Activated CD4-positive, CD25-positive, alpha-beta regulatory T cell (primary cell): ENCODE data around the gene BICD1.
"Not testable (repeated sequence)": the region's sequence is repeated elsewhere in the genome, so short reads cannot be mapped to it uniquely, and the experiment has no call there.

Experiments used
- DNase-seq, 4 experiments: peaks; one replicate each; lab custom pipeline; 2025; lab: John Stamatoyannopoulos, UW

BICD1 gene

GRCh38 chr12:32106517-32107358 is at the start of gene BICD1:
Gene BICD1 (plus strand): TSS chr12:32106847. CDS start chr12:32107332, 485 bp downstream.
- DNase-seq: peak; percentile 39 to 46 (median 42)

- no peak for DNase-seq
Measured at GRCh38 chr12:32061033-32061432, 45.6 kb upstream of the BICD1 start.

- DNase-seq: no peak
Measured at GRCh38 chr12:32062881-32063280, 43.8 kb upstream of the BICD1 start.

GRCh38 chr12:32063796-32064195 is 42.9 kb upstream of the BICD1 start:
- no peak for DNase-seq

GRCh38 chr12:32066206-32066605 is 40.4 kb upstream of the BICD1 start:
- no peak for DNase-seq

- no peak for DNase-seq
Measured at GRCh38 chr12:32069071-32069470, 37.6 kb upstream of the BICD1 start.

GRCh38 chr12:32069731-32070130 is 36.9 kb upstream of the BICD1 start:
- no peak for DNase-seq

- DNase-seq: no peak
Measured at GRCh38 chr12:32070370-32070769, 36.3 kb upstream of the BICD1 start.

GRCh38 chr12:32072102-32072501 is 34.5 kb upstream of the BICD1 start:
- DNase-seq: no peak

- DNase-seq: no peak
Measured at GRCh38 chr12:32074432-32074831, 32.2 kb upstream of the BICD1 start.

GRCh38 chr12:32076941-32077340 is 29.7 kb upstream of the BICD1 start:
- DNase-seq: no peak

- DNase-seq: no peak
Measured at GRCh38 chr12:32080435-32080834, 26.2 kb upstream of the BICD1 start.

GRCh38 chr12:32083489-32083888 is 23.2 kb upstream of the BICD1 start:
- DNase-seq: no peak

GRCh38 chr12:32084017-32084688 is 22.5 kb upstream of the BICD1 start:
- DNase-seq: no peak

GRCh38 chr12:32084753-32085152 is 21.9 kb upstream of the BICD1 start:
- no peak for DNase-seq

GRCh38 chr12:32087306-32087705 is 19.3 kb upstream of the BICD1 start:
- DNase-seq: no peak

GRCh38 chr12:32089156-32089555 is 17.5 kb upstream of the BICD1 start:
- no peak for DNase-seq

GRCh38 chr12:32089586-32089985 is 17.1 kb upstream of the BICD1 start:
- DNase-seq: no peak

- DNase-seq: no peak
Measured at GRCh38 chr12:32091696-32092095, 15.0 kb upstream of the BICD1 start.

GRCh38 chr12:32098112-32098511 is 8.5 kb upstream of the BICD1 start:
- DNase-seq: no peak

GRCh38 chr12:32099275-32099674 is 7.4 kb upstream of the BICD1 start:
- not testable (repeated sequence) for DNase-seq

GRCh38 chr12:32100361-32100760 is 6.3 kb upstream of the BICD1 start:
- no peak for DNase-seq

- DNase-seq: no peak
Measured at GRCh38 chr12:32100888-32101287, 5.8 kb upstream of the BICD1 start.
